GM12872 (cell line): ENCODE results near the gene CHST11.

Source experiments
- TF ChIP-seq, protein P1 (sequence below): IDR thresholded peaks from 3 replicates; pipeline ENCODE4 v1.5.1; 2011; ENCODE audit warnings: low read depth, mild to moderate bottlenecking, low read length, moderate library complexity; ENCODE audit not compliant: insufficient read depth

Gene CHST11

GRCh38 chr12:104575442-104576186 lies 118.9 kb downstream of the CHST11 start:
- TF ChIP-seq, protein P1, sequence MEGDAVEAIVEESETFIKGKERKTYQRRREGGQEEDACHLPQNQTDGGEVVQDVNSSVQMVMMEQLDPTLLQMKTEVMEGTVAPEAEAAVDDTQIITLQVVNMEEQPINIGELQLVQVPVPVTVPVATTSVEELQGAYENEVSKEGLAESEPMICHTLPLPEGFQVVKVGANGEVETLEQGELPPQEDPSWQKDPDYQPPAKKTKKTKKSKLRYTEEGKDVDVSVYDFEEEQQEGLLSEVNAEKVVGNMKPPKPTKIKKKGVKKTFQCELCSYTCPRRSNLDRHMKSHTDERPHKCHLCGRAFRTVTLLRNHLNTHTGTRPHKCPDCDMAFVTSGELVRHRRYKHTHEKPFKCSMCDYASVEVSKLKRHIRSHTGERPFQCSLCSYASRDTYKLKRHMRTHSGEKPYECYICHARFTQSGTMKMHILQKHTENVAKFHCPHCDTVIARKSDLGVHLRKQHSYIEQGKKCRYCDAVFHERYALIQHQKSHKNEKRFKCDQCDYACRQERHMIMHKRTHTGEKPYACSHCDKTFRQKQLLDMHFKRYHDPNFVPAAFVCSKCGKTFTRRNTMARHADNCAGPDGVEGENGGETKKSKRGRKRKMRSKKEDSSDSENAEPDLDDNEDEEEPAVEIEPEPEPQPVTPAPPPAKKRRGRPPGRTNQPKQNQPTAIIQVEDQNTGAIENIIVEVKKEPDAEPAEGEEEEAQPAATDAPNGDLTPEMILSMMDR, result 0 out of 3 replicates have a peak, but pooled peaks have one; percentile 10

DNA sequence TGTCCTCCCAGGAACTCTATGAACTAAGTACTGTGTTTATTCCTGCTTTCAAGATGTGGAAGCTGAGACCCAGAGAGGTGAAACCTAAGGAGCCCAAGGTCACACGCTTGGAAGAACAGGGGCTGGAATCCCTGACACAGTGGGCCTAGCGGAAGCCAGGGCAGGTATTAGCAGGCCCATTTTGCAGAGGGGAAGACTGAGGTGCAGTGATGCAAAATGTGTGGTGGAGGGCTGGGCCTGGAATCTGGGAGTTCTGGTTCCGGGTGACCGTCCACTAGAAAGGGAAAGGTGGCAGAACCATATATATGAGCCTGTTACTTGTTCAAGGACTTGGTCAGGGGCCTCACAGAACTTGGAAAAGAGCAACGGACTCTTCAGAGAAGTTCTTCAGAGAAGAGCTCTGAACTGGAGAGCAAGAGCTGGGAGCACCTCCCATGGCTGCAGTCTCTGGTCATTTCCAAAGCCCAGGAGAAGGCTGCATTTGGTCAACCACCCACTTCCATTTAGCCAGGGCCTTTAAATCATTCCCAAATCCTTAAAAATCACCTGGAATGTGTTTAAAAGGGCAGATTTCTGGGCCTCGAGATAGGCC lies 119.5 kb downstream of the CHST11 start:
- TF ChIP-seq, protein P1, result no peak

DNA sequence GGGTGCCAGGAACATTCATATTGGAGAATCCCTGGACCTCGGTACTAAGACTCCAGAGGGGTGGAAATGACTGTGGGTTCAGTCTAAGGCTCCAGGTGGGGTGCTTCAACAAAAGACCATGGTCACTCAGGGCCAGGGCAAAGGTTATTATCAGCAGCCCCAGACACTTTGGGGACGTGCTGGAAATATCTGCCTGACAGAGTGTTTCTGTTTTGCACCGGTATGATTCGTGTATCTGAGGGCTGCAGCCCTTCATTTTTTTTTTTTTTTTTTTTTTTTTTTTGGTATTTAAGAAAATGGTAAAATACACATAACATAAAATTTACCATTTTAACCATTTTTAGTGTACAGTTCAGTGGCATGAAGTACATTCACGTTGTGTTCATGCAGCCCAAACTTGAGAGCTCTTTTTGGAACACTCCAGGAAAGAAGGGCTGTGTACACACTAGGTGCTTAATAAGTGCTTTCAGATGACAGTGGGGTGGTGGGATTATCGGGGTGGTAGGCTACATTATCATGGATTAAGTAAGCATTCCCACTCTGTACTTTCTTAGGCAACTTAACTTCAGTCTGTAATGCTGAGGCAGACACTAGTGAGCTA lies 120.3 kb downstream of the CHST11 start:
- TF ChIP-seq, protein P1, result no peak

DNA sequence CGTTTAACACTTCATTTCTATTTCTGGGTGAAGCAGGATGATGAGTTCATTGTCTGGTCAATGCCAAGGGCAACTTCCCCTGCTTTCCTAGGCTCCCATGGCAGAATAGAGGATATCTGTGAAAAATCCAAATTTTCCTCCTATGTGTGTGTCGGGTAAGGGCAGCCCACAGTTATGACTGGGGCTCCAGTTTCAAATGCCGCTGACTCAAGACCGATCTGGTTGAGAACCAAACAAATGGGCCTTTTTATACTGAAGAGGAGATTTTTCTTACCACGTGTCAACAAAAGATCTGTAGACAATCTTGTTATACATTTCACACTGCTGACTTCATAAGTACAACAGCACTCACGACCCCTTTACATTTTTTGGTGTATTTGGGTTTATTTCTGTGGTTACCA lies 120.8 kb downstream of the CHST11 start:
- TF ChIP-seq, protein P1, result no peak

- TF ChIP-seq, protein P1, result no peak
Observed at GRCh38 chr12:104578453-104578852, 121.7 kb downstream of the CHST11 start.

GRCh38 chr12:104579718-104580495 lies 123.2 kb downstream of the CHST11 start:
- TF ChIP-seq, protein P1, result no peak
